PC-9 (cell line): ENCODE data around the gene RNF13.

Experiments used
- EZH2 ChIP-seq: fragments of 200-600 bp; sonication (generic); IDR thresholded peaks from 2 replicates; pipeline ENCODE4 v1.8.0; 2017; ENCODE audit warnings: antibody characterized with exemption, low read depth
- TF ChIP-seq, protein P1 (sequence below): fragments of 200-600 bp; sonication (generic); conservative IDR thresholded peaks from 2 replicates; pipeline ENCODE4 v1.6.1; 2017; ENCODE audit warnings: mixed run types, antibody characterized with exemption, mild to moderate bottlenecking, moderate library complexity

DNA sequence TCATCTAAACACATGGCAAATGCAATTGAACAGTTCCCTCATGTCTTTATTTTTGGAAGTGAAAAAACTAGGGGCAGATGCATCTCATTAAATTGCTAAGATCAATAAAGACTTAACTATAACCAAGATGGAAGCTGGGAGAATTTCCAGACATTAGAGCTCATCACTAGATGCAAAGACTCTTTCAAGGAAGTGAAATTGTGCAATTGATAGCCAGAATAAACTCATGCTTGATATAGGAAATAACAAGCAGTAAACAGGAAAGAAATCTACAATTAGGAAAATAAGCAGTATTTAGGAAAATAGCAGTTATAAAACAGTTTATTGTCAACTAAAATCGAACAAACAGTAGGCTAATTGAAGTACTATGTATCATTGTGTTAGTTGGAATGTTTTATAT lies 11.8 kb upstream of the RNF13 start:
- TF ChIP-seq, protein P1, sequence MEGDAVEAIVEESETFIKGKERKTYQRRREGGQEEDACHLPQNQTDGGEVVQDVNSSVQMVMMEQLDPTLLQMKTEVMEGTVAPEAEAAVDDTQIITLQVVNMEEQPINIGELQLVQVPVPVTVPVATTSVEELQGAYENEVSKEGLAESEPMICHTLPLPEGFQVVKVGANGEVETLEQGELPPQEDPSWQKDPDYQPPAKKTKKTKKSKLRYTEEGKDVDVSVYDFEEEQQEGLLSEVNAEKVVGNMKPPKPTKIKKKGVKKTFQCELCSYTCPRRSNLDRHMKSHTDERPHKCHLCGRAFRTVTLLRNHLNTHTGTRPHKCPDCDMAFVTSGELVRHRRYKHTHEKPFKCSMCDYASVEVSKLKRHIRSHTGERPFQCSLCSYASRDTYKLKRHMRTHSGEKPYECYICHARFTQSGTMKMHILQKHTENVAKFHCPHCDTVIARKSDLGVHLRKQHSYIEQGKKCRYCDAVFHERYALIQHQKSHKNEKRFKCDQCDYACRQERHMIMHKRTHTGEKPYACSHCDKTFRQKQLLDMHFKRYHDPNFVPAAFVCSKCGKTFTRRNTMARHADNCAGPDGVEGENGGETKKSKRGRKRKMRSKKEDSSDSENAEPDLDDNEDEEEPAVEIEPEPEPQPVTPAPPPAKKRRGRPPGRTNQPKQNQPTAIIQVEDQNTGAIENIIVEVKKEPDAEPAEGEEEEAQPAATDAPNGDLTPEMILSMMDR = no peak
- TF ChIP-seq EZH2 = no peak
